Dermis blood vessel endothelial cell (primary cell): ENCODE measurements around the gene KSR1. TPM values are rescaled to one million over a fixed set of nuclear protein-coding genes. Genes with fewer than 3 reads are reported as not detected.
"Not testable (repeated sequence)": the region's sequence is repeated elsewhere in the genome, so short reads cannot be mapped to it uniquely, and the experiment has no call there.

Source experiments
- DNase-seq: peaks from one replicate; pipeline ENCODE4 v3.0.0; 2010
- total RNA-seq: library from RNA; depleted of rRNA; stranded (reverse); fragments of >200 nt; gene quantifications from 2 replicates; pipeline ENCODE4 v1.2.3, GENCODE V29; 2014

The KSR1 gene
- total RNA-seq = 26.3 and 33.4 TPM in 2 replicates

GRCh38 chr17:27455914-27456680 lies at the start of gene KSR1:
Gene KSR1, plus strand, starts transcription at chr17:27456448. Its CDS starts 196 bp downstream, at chr17:27456644.
- peak; percentile 81 for DNase-seq

- DNase-seq = peak; percentile 39
Observed at GRCh38 chr17:27407916-27408864, 48.1 kb upstream of the KSR1 start.

DNA sequence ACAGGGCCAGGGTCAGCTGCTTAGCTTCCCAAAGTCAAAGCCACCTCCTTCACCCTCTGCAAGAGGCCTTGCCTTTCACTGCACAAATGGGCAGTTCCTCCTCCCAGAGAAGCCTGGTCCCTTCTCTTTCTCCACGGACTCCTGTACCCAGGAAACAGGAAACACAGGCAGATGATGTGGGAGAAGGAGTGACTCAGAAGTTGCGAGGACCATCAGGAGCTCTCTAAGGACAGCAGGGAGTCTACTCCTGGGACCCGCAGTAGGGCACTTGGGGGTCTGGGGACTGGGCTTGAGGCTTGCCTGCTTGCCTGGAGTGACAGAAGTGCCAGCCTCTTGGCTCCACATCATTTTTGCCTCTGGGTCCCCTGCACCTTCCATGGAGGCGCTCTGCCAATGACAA lies 47.4 kb upstream of the KSR1 start:
- DNase-seq = no peak

- DNase-seq = not testable (repeated sequence)
Observed at GRCh38 chr17:27412158-27412557, 44.1 kb upstream of the KSR1 start.

- no peak for DNase-seq
Observed at GRCh38 chr17:27413315-27413714, 42.9 kb upstream of the KSR1 start.

GRCh38 chr17:27413792-27414191 lies 42.5 kb upstream of the KSR1 start:
- no peak for DNase-seq

DNA sequence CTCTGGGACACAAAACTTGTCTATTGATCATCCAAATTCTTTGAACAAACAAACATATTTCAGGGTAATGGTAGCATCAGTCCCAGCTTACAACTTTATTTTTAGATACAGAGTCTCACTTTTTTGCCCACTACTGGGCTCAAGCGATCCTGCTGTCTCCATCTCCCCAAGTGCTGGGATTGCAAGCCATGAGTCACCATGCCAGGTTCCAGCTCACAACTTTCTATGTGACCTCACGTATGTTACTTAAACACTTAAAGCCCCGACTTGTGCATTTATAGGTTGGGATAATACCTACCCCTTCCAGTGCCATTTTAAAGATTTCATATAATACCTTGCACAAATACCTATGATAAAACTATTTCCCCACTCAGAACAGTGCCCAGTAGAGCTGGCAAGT lies 42.0 kb upstream of the KSR1 start:
- DNase-seq = no peak

DNA sequence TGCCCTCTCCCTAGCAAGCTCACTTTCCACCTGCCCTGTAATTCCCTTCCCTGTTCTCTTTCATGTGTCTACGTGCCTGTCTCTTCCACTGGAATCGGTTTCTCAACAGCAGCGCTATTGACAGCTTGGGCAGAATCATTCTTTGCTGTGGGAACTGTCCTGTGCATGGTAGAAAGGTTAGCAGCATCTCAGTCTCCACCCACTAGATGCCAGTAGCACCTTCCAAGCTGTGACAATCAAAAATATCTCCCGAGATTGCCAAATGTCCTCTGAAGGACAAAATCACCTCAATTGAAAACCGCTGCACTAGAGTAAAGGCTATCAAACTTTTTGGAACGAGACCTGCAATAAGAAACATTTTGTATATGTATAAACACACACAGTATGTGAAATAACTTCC lies 41.6 kb upstream of the KSR1 start:
- DNase-seq = no peak

DNA sequence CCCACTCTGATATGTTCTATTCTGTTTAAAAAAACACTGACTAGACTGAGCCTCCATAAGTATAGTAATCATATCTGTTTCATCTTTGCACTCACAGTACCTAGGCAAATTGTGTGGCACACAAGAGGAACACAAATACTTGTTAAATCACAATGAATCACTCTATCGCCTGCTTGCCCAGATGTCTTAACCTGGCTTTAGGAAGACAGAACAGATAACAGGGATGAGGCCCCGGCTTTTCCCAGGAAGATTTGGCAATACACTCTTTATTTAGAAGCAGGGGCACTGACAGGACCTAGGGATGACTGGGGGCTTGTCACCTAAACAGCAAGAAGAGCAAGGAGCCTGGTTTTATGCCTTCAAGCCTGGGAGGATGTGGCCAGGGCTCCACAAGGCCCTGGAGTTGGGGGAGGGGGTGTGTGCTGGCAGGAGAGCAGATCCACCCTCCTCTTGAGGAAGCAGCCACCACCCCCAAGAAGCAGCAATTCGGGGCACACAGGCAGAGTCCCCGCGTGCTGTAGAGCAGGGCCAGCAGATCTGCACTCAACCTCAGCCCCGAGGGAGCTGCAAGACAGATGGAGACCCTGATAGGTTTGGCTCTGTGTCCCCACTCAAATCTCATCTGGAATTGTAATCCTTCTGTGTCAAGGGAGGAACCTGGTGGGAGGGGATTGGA lies 41.0 kb upstream of the KSR1 start:
- no peak for DNase-seq

- no peak for DNase-seq
Observed at GRCh38 chr17:27417596-27418365, 38.5 kb upstream of the KSR1 start.

DNA sequence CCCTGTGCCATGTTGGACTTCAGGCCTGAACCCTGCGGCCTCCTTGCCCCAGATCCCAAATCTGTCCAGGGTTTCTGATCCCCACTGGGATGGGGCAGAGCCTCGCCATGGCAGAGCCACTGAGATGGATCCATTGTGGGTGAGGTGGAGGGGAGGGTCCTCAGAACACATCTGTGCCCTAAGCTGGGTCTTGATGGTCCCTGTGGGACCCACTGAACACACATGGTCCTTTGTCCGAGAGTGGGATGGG lies 38.0 kb upstream of the KSR1 start:
- no peak for DNase-seq

DNA sequence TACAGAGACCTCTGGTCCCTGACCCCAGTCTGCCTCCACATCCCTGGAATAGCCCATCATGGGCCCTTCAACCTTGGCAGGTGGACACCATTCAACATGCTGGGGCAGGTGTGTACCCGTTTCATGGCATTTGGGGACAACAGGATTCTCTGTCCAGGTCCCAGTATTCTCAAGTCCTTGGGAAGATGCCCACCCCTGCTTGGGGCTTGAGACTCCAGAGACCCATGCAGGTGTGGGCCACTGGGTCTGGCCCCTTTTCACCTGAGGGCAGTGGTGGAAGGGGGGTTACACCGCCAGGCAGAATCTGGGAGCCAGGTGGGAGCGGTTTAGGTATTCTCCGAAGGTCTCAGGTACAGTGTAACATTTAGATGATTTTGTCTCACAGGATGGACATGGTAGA lies 37.1 kb upstream of the KSR1 start:
- no peak for DNase-seq

- DNase-seq = no peak
Observed at GRCh38 chr17:27420211-27420950, 35.9 kb upstream of the KSR1 start.

GRCh38 chr17:27421111-27421510 lies 35.1 kb upstream of the KSR1 start:
- DNase-seq = no peak

GRCh38 chr17:27421626-27422025 lies 34.6 kb upstream of the KSR1 start:
- not testable (repeated sequence) for DNase-seq

DNA sequence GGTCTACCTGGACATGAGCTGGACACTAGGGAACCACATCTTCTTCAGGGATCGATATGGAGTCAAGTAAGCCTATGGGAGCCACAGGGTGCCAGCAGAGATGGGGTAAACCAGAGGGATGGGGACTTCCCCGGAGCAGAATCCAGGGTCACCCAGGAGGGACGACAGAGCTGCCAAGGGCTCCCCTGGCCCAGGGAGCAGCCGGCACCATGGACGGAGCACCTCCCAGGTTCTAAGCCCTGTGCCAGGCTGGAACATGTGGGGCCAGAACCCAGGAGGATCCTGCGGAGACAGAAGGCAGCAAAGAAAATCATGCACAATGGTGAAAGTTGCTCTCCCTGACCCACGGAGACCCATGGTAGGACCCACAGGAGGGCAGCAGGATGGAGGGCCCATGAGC lies 33.6 kb upstream of the KSR1 start:
- DNase-seq = no peak

DNA sequence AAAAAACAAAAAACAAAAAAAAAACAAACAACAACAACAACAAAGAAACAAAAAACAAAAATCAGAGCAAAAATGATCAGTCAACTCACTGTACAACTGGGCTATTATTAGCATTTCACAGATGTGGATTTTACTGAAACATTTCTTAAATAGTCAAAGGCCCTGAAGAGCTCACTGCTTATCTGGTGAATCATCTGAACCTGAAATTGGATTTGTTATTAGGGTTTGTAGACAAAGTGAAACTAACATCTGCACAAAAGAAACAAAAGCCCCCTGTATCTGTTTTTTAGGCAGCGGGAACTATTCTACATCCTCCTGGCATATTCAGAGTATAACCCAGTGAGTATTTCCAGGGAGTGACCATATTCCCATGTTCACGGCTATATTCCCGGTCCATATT lies 32.6 kb upstream of the KSR1 start:
- DNase-seq = no peak

DNA sequence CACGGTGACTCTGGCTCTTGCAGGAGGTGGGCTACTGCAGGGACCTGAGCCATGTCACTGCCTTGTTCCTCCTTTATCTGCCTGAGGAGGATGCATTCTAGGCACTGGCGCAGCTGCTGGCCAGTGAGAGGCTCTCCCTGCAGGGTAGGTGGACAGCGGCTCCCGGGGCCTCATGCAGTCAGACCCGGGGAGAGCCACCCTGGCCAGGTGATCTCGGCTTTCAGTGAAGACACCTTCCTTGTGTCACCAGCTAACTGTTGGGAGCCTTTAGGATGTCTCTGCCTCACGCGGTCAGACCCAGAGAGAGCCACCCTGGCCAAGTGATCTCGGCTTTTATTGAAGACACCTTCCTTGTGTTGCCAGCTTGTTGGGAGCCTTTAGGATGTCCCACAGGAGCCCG lies 31.7 kb upstream of the KSR1 start:
- no peak for DNase-seq

GRCh38 chr17:27424941-27425340 lies 31.3 kb upstream of the KSR1 start:
- no peak for DNase-seq

GRCh38 chr17:27425571-27425970 lies 30.7 kb upstream of the KSR1 start:
- DNase-seq = not testable (repeated sequence)

DNA sequence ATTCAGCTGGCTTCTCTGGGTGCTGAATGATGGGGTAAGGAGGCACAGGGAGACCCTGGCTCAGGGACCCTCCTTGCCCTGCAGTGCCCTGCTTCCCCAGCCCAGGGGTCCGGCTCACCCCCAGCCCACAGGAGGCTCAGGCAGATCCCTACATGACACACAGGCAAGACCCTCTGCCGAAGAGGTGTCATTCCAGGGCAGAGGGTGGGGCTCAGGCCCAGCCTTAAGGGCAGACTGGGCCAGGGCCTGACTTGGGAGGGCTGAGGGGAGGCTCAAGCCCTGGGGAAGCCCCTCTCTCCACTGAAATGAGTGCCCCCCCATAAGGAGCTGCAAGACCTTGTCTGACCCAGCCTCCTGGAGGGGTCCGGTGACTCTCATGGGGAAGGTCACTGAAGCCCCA lies 30.3 kb upstream of the KSR1 start:
- no peak for DNase-seq

DNA sequence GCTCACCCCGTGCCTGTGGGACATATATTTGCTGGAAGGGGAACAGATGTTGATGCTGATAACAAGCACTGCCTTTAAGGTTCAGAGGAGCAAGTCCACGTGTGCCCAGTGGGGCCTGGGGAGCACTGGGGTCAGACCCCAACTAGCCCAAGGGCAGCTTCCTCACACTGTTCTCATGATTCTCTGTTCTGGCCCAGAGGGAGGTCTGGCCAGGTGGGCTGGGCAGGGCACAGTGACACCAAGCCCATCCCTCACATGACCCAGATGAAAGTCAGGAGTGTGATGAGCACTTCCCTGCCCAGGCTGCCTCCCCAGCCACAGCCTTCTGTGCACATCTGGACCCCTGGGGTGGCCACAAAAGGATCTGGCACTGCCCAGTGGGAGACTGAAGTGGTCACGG lies 29.8 kb upstream of the KSR1 start:
- DNase-seq = not testable (repeated sequence)
